ENCODE results near the gene VWA7.

DNA sequence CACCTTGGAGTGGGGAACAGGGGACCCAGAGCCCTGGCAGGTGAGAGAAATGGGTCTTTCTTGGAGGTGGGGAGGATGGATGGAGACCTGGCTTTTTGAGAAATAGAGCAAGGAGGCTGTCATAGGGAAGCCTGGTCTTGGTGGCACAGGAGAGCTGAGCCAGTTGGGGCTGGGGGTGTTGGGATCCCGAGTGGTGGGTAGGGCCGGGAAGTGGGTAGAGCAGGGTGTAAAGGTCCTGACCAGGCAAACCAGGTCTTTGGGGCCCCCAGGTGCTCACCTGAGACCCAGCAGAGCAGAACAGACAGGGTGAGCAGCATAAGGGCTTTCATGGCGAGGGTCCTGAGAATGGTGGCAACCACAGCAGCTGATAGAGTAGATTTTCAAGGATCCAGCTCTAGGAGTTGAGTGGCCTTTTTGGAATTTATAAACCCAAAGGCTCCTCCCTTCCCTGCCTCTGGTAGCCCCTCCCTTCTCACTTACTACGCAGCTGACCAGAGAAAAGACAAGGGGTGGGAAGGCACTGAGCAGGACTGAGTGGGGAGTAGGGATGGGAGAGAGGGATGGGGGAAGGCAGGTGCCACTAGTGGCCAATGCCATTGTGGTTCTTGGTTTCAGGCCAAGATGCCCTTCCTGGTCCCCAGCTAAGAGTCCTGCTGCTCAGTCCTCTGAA, 55.6 kb downstream of the VWA7 start, which contains the start of gene LY6G6C:
- TF ChIP-seq, protein P1, sequence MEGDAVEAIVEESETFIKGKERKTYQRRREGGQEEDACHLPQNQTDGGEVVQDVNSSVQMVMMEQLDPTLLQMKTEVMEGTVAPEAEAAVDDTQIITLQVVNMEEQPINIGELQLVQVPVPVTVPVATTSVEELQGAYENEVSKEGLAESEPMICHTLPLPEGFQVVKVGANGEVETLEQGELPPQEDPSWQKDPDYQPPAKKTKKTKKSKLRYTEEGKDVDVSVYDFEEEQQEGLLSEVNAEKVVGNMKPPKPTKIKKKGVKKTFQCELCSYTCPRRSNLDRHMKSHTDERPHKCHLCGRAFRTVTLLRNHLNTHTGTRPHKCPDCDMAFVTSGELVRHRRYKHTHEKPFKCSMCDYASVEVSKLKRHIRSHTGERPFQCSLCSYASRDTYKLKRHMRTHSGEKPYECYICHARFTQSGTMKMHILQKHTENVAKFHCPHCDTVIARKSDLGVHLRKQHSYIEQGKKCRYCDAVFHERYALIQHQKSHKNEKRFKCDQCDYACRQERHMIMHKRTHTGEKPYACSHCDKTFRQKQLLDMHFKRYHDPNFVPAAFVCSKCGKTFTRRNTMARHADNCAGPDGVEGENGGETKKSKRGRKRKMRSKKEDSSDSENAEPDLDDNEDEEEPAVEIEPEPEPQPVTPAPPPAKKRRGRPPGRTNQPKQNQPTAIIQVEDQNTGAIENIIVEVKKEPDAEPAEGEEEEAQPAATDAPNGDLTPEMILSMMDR (IDR thresholded peaks at IDR 0.05) = no peak
- TF ChIP-seq EP300 (IDR thresholded peaks at IDR 0.05; ENCODE audit: borderline replicate concordance in 1 of 2, low read depth in 1 of 2, low read length in 1 of 2) = no peak
- TF ChIP-seq REST (IDR thresholded peaks at IDR 0.05; ENCODE audit: low read depth, low read length) = no peak
- no peak for TF ChIP-seq EZH2phosphoT487 (IDR thresholded peaks at IDR 0.05; ENCODE audit: borderline replicate concordance, low read depth)
- no peak for TF ChIP-seq GABPA (IDR thresholded peaks at IDR 0.05; ENCODE audit: low read depth)
- no peak for TF ChIP-seq FOSL2 (IDR thresholded peaks at IDR 0.05; ENCODE audit: borderline replicate concordance, low read depth)
- no peak for TF ChIP-seq POLR2AphosphoS5 (IDR thresholded peaks at IDR 0.05; ENCODE audit: low read depth, low read length)
- TF ChIP-seq, protein P2, sequence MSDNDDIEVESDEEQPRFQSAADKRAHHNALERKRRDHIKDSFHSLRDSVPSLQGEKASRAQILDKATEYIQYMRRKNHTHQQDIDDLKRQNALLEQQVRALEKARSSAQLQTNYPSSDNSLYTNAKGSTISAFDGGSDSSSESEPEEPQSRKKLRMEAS (IDR thresholded peaks at IDR 0.05; ENCODE audit: low read depth) = no peak
- no peak for TF ChIP-seq RCOR1 (IDR thresholded peaks at IDR 0.05; ENCODE audit: low read length)
- TF ChIP-seq, protein P3, sequence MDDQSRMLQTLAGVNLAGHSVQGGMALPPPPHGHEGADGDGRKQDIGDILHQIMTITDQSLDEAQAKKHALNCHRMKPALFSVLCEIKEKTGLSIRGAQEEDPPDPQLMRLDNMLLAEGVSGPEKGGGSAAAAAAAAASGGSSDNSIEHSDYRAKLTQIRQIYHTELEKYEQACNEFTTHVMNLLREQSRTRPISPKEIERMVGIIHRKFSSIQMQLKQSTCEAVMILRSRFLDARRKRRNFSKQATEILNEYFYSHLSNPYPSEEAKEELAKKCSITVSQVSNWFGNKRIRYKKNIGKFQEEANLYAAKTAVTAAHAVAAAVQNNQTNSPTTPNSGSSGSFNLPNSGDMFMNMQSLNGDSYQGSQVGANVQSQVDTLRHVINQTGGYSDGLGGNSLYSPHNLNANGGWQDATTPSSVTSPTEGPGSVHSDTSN (IDR thresholded peaks at IDR 0.05) = no peak
- no peak for TF ChIP-seq USF2 (IDR thresholded peaks at IDR 0.05; ENCODE audit: borderline replicate concordance, low read depth, low read length)
- no peak for TF ChIP-seq RAD21 (IDR thresholded peaks at IDR 0.05; ENCODE audit: low read length)
- TF ChIP-seq JUND (IDR thresholded peaks at IDR 0.05) = no peak

Data from SK-N-SH (cell line).